Measurements from ENCODE around the gene BRF1.

GRCh38 chr14:105203701-105204100, 97.1 kb downstream of the BRF1 start:
- no peak for TF ChIP-seq MAX (IDR thresholded peaks at IDR 0.05)
- no peak for TF ChIP-seq EP300 (IDR thresholded peaks at IDR 0.05; ENCODE audit: borderline replicate concordance)
- no peak for TF ChIP-seq REST (IDR thresholded peaks at IDR 0.05; ENCODE audit: low read depth)
- no peak for TF ChIP-seq CEBPB (IDR thresholded peaks at IDR 0.05)
- no peak for TF ChIP-seq RAD21 (IDR thresholded peaks at IDR 0.05; ENCODE audit: low read depth)
- no peak for TF ChIP-seq TCF12 (IDR thresholded peaks at IDR 0.05; ENCODE audit: low read depth)
- no peak for TF ChIP-seq NFIC (IDR thresholded peaks at IDR 0.05)
- no peak for TF ChIP-seq YY1 (IDR thresholded peaks at IDR 0.05; ENCODE audit: low read depth)
- no peak for TF ChIP-seq EGR1 (IDR thresholded peaks at IDR 0.05)

Measured in Ishikawa (cell line).